Measurements from ENCODE around the gene ASF1B. TPM values are rescaled to one million over a fixed set of nuclear protein-coding genes. Genes with fewer than 3 reads are reported as not detected.

ASF1B gene
- total and polyA plus RNA-seq, 4 donors = 2.4 to 5.9 (median 3.8) TPM

GRCh38 chr19:14150770-14151661 is 14.6 kb upstream of the ASF1B start:
- Histone ChIP-seq H3K9me3 (ENCODE audit: control insufficient read depth in 4 of 4, insufficient read depth in 3 of 4, low read length in 3 of 4) (no peaks in the 10 kb centered on the region), H3K4me1 (ENCODE audit: control insufficient read depth in 5 of 5, insufficient read depth in 5 of 5, low read length in 5 of 5) (peaks cover 0 to 28% (median 13%) of the 10 kb centered on the region in 5 donors), H3K4me3 (no peak overlapping the region), H3K36me3 (ENCODE audit: control insufficient read depth in 4 of 4, insufficient read depth in 4 of 4, low read length in 4 of 4) (peaks cover 0 to 23% (median 15%) of the 10 kb centered on the region in 4 donors), H3K27ac (ENCODE audit: low read depth in 1 of 2, low read length in 1 of 2) (peak overlapping the region in 1 of 2 donors; percentile 67), H3K9ac (ENCODE audit: insufficient read depth in 1 of 2, low read length in 2 of 2) (no peak overlapping the region), H3K27me3 (ENCODE audit: control insufficient read depth in 3 of 3, insufficient read depth in 3 of 3, low read length in 2 of 3) (no peaks in the 10 kb centered on the region)
- 87 to 89% methylated on average over 39 to 47 of the region's 47 CpGs for WGBS, 2 donors
- no peak for TF ChIP-seq CTCF (IDR thresholded peaks at IDR 0.05; ENCODE audit: control extremely low read depth, extremely low read depth)
- no peak for DNase-seq
- no peak for ATAC-seq (ENCODE audit: insufficient read depth, low FRiP score)

- Histone ChIP-seq H3K4me3 (no peak overlapping the region), H3K27me3 (ENCODE audit: control insufficient read depth in 3 of 3, insufficient read depth in 3 of 3, low read length in 2 of 3) (no peaks in the 10 kb centered on the region), H3K4me1 (ENCODE audit: control insufficient read depth in 5 of 5, insufficient read depth in 5 of 5, low read length in 5 of 5) (peaks cover 0 to 28% (median 13%) of the 10 kb centered on the region in 5 donors), H3K27ac (ENCODE audit: low read depth in 1 of 2, low read length in 1 of 2) (peak overlapping the region; percentile 38 to 67), H3K9ac (ENCODE audit: insufficient read depth in 1 of 2, low read length in 2 of 2) (peak overlapping the region in 1 of 2 donors; percentile 23), H3K9me3 (ENCODE audit: control insufficient read depth in 4 of 4, insufficient read depth in 3 of 4, low read length in 3 of 4) (no peaks in the 10 kb centered on the region), H3K36me3 (ENCODE audit: control insufficient read depth in 4 of 4, insufficient read depth in 4 of 4, low read length in 4 of 4) (peaks cover 0 to 16% (median 10%) of the 10 kb centered on the region in 4 donors)
- ATAC-seq (ENCODE audit: insufficient read depth, low FRiP score) (no peak), DNase-seq (peak in 1 of 3 donors; percentile 46)
- TF ChIP-seq CTCF (IDR thresholded peaks at IDR 0.05; ENCODE audit: control extremely low read depth, extremely low read depth) = no peak
- WGBS, 2 donors = 55 to 64% methylated on average over 10 of the region's 10 CpGs
Measured at GRCh38 chr19:14150041-14150769, 13.8 kb upstream of the ASF1B start.

- TF ChIP-seq CTCF (IDR thresholded peaks at IDR 0.05; ENCODE audit: control extremely low read depth, extremely low read depth) = no peak
- 11 to 20% methylated on average over 20 to 21 of the region's 21 CpGs for WGBS, 2 donors
- peak overlapping the region; percentile 38 to 67 for H3K27ac ChIP-seq (ENCODE audit: low read depth in 1 of 2, low read length in 1 of 2)
- H3K4me3 ChIP-seq = no peak overlapping the region
- peaks cover 0 to 14% (median 7%) of the 10 kb centered on the region in 4 donors for H3K36me3 ChIP-seq (ENCODE audit: control insufficient read depth in 4 of 4, insufficient read depth in 4 of 4, low read length in 4 of 4)
- DNase-seq = peak; percentile 95 to 98 (median 96)
- ATAC-seq (ENCODE audit: insufficient read depth, low FRiP score) = no peak
- no peaks in the 10 kb centered on the region for H3K9me3 ChIP-seq (ENCODE audit: control insufficient read depth in 4 of 4, insufficient read depth in 3 of 4, low read length in 3 of 4)
- no peaks in the 10 kb centered on the region for H3K27me3 ChIP-seq (ENCODE audit: control insufficient read depth in 3 of 3, insufficient read depth in 3 of 3, low read length in 2 of 3)
- H3K9ac ChIP-seq (ENCODE audit: insufficient read depth in 1 of 2, low read length in 2 of 2) = peak overlapping the region in 1 of 2 donors; percentile 23
- H3K4me1 ChIP-seq (ENCODE audit: control insufficient read depth in 5 of 5, insufficient read depth in 5 of 5, low read length in 5 of 5) = peaks cover 0 to 28% (median 13%) of the 10 kb centered on the region in 5 donors
Measured at GRCh38 chr19:14149509-14149994, 13.2 kb upstream of the ASF1B start.

All from lung (tissue), 12 donors.